Measurements from ENCODE around the gene EEF1AKMT3. TPM values are rescaled to one million over a fixed set of nuclear protein-coding genes. Genes with fewer than 3 reads are reported as not detected.

Gene EEF1AKMT3
- total RNA-seq, 1 donor from 2014 or later, result 2.1 TPM

- no peak for DNase-seq (ENCODE audit: low spot score in 2 of 2)
- Histone ChIP-seq H3K27ac (no peak overlapping the region), H3K36me3 (peaks cover 59 to 75% of the 10 kb centered on the region in 2 donors), H3K4me3 (no peak overlapping the region), H3K4me1 (peaks cover 3 to 4% of the 10 kb centered on the region in 2 donors), H3K27me3 (no peaks in the 10 kb centered on the region), H3K9me3 (no peaks in the 10 kb centered on the region)
- TF ChIP-seq CTCF (IDR thresholded peaks at IDR 0.05), result no peak
- intact Hi-C loops (cut with DNase I), result no loop called here
These were observed 34.3 kb downstream of the EEF1AKMT3 start for GRCh38 chr12:57806677-57807076.

GRCh38 chr12:57807285-57807684 is 34.9 kb downstream of the EEF1AKMT3 start:
- Histone ChIP-seq H3K4me1 (peaks cover 3 to 4% of the 10 kb centered on the region in 2 donors), H3K4me3 (no peak overlapping the region), H3K27ac (no peak overlapping the region), H3K36me3 (peaks cover 58 to 71% of the 10 kb centered on the region in 2 donors), H3K27me3 (no peaks in the 10 kb centered on the region), H3K9me3 (no peaks in the 10 kb centered on the region)
- intact Hi-C loops (cut with DNase I), result no loop called here
- TF ChIP-seq CTCF (IDR thresholded peaks at IDR 0.05), result no peak
- no peak for DNase-seq (ENCODE audit: low spot score in 2 of 2)

- Histone ChIP-seq H3K27ac (no peak overlapping the region), H3K27me3 (no peaks in the 10 kb centered on the region)
These were observed 35.9 kb downstream of the EEF1AKMT3 start for GRCh38 chr12:57808351-57808750.

GRCh38 chr12:57809425-57809824 is 37.0 kb downstream of the EEF1AKMT3 start:
- H3K36me3 ChIP-seq, result peaks cover 49 to 69% of the 10 kb centered on the region in 2 donors
- DNase-seq (ENCODE audit: low spot score in 2 of 2), result no peak
- H3K9me3 ChIP-seq, result no peaks in the 10 kb centered on the region
- no peak overlapping the region for H3K4me3 ChIP-seq
- no peak for TF ChIP-seq CTCF (IDR thresholded peaks at IDR 0.05)
- intact Hi-C loops (cut with DNase I), result no loop called here
- no peak overlapping the region for H3K27ac ChIP-seq
- H3K27me3 ChIP-seq, result no peaks in the 10 kb centered on the region
- no peaks in the 10 kb centered on the region for H3K4me1 ChIP-seq

More at GRCh38 chr12:57808351-57808750, 35.9 kb downstream of the EEF1AKMT3 start:
- intact Hi-C loops (cut with DNase I), result no loop called here
- H3K9me3 ChIP-seq, result no peaks in the 10 kb centered on the region
- no peak for DNase-seq (ENCODE audit: low spot score in 2 of 2)
- TF ChIP-seq CTCF (IDR thresholded peaks at IDR 0.05), result no peak
- H3K4me3 ChIP-seq, result no peak overlapping the region
- peaks cover 49 to 72% of the 10 kb centered on the region in 2 donors for H3K36me3 ChIP-seq
- peaks cover 2 to 3% of the 10 kb centered on the region in 2 donors for H3K4me1 ChIP-seq

- H3K27ac ChIP-seq, result no peak overlapping the region
- H3K9me3 ChIP-seq, result no peaks in the 10 kb centered on the region
- no peaks in the 10 kb centered on the region for H3K4me1 ChIP-seq
- H3K27me3 ChIP-seq, result no peaks in the 10 kb centered on the region
- TF ChIP-seq CTCF (IDR thresholded peaks at IDR 0.05), result no peak
- H3K4me3 ChIP-seq, result no peak overlapping the region
- intact Hi-C loops (cut with DNase I), result no loop called here
- H3K36me3 ChIP-seq, result peaks cover 46 to 60% of the 10 kb centered on the region in 2 donors
- DNase-seq (ENCODE audit: low spot score in 2 of 2), result no peak
These were observed 38.0 kb downstream of the EEF1AKMT3 start for GRCh38 chr12:57810450-57810849.

All from ascending aorta (tissue), 2 donors.